Hepatocyte (in vitro differentiated cells): ENCODE results near the gene FHOD3.

Source experiments
- EZH2 ChIP-seq: fragments of 200-600 bp; sonication (generic); IDR thresholded peaks from 2 replicates; pipeline ENCODE4 v1.6.1; 2016; ENCODE audit warnings: antibody characterized with exemption, mild to moderate bottlenecking, borderline replicate concordance
- EZH2phosphoT487 ChIP-seq: fragments of 200-600 bp; sonication (generic); IDR thresholded peaks from one replicate; pipeline ENCODE4 v1.6.1; 2018; ENCODE audit warnings: antibody characterized with exemption, mild to moderate bottlenecking, low read depth, moderate library complexity; ENCODE audit not compliant: unreplicated experiment, severe bottlenecking
- TF ChIP-seq, protein P1 (sequence below): fragments of 200-600 bp; sonication (generic); IDR thresholded peaks from 2 replicates; pipeline ENCODE4 v1.5.1; 2016; ENCODE audit warnings: antibody characterized with exemption, mild to moderate bottlenecking; ENCODE audit not compliant: poor library complexity

DNA sequence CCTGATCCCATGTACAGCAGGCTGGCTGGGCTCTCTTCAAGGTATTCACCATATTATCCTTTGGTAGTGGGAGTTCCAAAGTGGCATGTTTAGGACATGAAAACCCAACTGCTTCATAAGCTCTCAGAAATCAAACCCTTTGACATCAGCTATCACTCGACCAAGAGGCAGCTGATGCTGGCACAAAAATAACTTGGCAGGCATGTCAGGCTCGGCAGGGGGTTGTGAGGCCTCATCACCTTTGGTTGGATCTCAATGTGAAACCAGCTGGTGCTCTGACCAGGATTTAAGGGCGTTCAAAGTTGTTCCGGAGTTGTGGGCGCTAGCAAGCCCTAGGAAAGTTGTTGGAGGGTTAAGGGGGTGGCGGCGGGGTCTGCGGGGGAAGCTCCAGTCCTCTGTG, 171.9 kb downstream of the FHOD3 start:
- TF ChIP-seq, protein P1, sequence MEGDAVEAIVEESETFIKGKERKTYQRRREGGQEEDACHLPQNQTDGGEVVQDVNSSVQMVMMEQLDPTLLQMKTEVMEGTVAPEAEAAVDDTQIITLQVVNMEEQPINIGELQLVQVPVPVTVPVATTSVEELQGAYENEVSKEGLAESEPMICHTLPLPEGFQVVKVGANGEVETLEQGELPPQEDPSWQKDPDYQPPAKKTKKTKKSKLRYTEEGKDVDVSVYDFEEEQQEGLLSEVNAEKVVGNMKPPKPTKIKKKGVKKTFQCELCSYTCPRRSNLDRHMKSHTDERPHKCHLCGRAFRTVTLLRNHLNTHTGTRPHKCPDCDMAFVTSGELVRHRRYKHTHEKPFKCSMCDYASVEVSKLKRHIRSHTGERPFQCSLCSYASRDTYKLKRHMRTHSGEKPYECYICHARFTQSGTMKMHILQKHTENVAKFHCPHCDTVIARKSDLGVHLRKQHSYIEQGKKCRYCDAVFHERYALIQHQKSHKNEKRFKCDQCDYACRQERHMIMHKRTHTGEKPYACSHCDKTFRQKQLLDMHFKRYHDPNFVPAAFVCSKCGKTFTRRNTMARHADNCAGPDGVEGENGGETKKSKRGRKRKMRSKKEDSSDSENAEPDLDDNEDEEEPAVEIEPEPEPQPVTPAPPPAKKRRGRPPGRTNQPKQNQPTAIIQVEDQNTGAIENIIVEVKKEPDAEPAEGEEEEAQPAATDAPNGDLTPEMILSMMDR = no peak
- no peak for TF ChIP-seq EZH2
- TF ChIP-seq EZH2phosphoT487 = no peak
